ENCODE results near the gene NCOA3. TPM values are rescaled to one million over a fixed set of nuclear protein-coding genes. Genes with fewer than 3 reads are reported as not detected.
A peak's percentile ranks its signal among the peaks of the same experiment; 100 is the strongest.

Gene NCOA3
- total RNA-seq = 41.5 and 44.5 TPM in 2 replicates

DNA sequence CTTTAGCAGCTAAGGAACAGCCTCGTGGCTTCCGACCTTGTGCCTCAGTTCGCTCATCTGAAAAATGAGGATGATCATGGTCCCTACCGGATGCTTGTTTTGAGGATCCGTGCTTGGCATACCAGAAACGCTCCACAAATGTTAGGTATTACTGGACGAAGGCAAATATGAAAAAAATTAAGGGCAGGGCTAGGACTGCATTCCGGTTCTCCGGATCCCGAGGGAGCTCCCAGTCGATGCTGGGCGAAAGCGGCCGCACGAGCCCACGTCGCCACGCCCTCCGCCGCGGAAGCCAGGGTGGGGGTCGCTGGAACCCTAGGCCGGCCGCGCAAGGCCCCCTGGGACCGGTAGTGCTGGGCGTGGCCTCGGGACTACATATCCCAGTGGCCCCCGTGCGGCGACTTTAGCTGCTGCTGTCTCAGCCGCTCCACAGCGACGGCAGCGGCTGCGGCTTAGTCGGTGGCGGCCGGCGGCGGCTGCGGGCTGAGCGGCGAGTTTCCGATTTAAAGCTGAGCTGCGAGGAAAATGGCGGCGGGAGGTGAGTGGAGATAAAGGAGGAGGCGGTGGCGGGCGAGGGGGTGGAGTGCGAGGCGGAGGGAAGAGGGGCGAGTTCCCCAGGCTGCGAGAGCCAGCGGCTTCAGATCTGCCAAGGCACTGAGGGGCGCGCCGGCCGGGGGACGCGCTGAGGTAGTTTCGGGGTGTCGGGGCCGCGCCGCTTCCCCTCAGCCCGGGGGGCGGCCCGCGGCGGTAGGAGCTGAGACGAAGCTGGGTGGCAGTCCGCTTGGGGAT lies at the start of gene NCOA3:
Gene NCOA3, plus strand, starts transcription at position 406 of the 789 bp plus-strand sequence. CDS start 120,361 bp downstream, outside the sequence.
- no peaks in the 10 kb centered on the region for H3K9me3 ChIP-seq (ENCODE audit: low read depth, low read length)

DNA sequence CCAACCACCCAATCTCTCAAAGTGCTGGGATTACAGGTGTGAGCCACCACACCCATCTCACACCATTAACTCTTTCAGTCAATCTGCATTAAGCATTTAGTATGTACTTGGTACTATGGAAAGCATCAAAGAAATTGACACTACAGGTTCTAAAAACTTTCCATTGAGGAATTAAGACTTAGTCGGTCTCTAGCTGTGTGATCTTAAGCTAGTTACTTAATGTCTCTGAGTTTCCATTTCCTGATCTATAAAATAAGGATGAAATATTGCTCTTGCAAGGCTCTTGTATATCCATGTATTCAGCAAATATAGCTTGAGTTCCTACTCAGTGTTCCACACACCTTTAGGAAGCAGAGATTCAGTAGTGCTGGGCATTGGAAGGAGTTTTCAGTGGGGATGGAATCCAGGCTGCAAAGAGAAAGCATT lies 48.9 kb upstream of the NCOA3 start:
- DNase-seq (ENCODE audit: insufficient read length, low spot score, missing footprints) = no peak
- TF ChIP-seq, protein P1, sequence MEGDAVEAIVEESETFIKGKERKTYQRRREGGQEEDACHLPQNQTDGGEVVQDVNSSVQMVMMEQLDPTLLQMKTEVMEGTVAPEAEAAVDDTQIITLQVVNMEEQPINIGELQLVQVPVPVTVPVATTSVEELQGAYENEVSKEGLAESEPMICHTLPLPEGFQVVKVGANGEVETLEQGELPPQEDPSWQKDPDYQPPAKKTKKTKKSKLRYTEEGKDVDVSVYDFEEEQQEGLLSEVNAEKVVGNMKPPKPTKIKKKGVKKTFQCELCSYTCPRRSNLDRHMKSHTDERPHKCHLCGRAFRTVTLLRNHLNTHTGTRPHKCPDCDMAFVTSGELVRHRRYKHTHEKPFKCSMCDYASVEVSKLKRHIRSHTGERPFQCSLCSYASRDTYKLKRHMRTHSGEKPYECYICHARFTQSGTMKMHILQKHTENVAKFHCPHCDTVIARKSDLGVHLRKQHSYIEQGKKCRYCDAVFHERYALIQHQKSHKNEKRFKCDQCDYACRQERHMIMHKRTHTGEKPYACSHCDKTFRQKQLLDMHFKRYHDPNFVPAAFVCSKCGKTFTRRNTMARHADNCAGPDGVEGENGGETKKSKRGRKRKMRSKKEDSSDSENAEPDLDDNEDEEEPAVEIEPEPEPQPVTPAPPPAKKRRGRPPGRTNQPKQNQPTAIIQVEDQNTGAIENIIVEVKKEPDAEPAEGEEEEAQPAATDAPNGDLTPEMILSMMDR (IDR thresholded peaks at IDR 0.05; ENCODE audit: extremely low read depth, low read depth, low read length) = no peak
- peak overlapping the region; percentile 32 for H2AFZ ChIP-seq (ENCODE audit: low read length)

More for the DNA sequence above, at the start of gene NCOA3:
- peak within 1 kb of the TSS; percentile 72 for H2AFZ ChIP-seq (ENCODE audit: low read length)
- peak within 1 kb of the TSS; percentile 33 for H3K27ac ChIP-seq (ENCODE audit: low read depth, low read length)
- H3K27me3 ChIP-seq (ENCODE audit: insufficient read depth, low read length) = no peaks in the 10 kb centered on the region
- H3K79me2 ChIP-seq (ENCODE audit: insufficient read depth, low read length) = peaks cover 43% of the 10 kb centered on the region
- TF ChIP-seq, protein P1 (IDR thresholded peaks at IDR 0.05; ENCODE audit: extremely low read depth, low read depth, low read length) = peak; percentile 17
- H3K4me1 ChIP-seq (ENCODE audit: insufficient read depth, low read length) = peaks cover 9% of the 10 kb centered on the region
- peak within 1 kb of the TSS; percentile 91 for H3K4me2 ChIP-seq (ENCODE audit: insufficient read depth, low read length)
- peak; percentile 96 for DNase-seq (ENCODE audit: insufficient read length, low spot score, missing footprints)
- peak within 1 kb of the TSS; percentile 95 for H3K4me3 ChIP-seq (ENCODE audit: insufficient read depth, low read length)
- no peaks in the 10 kb centered on the region for H3K36me3 ChIP-seq (ENCODE audit: insufficient read depth, low read length)
- peaks cover 21% of the 10 kb centered on the region for H4K20me1 ChIP-seq (ENCODE audit: insufficient read depth, low read length)

DNA sequence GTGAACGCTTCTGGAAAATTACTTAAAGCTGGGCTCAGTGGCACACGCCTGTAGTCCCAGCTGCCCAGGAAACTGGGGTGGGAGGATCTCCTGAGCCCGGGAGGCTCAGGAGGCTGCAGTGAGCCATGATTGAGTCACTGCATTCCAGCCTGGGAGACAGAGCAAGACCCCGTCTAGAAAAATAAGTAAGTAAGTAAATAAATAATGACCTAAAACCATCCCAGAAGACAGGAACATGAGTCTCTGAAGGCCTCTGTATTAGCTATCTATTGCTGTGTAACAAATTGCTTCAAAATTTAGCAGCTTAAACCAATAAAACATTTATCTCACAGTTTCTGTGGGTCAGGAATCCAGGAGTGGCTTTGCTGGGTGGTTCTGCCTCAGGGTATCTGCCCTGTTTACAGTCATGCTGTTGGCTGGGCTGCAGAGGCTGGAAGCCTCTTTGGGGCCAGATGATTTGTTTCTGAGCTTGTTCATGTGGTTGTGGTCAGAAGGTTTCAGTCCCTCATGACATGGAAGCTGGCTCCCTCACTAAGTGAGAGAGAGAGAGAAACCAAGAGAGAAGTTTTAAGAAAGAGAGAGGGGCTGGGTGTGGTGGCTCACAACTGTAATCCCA lies 48.4 kb upstream of the NCOA3 start:
- peak overlapping the region; percentile 67 for H3K27ac ChIP-seq (ENCODE audit: low read depth, low read length)
- H3K4me2 ChIP-seq (ENCODE audit: insufficient read depth, low read length) = peak overlapping the region; percentile 54
- TF ChIP-seq, protein P1 (IDR thresholded peaks at IDR 0.05; ENCODE audit: extremely low read depth, low read depth, low read length) = no peak

More for the DNA sequence above, 48.9 kb upstream of the NCOA3 start:
- Histone ChIP-seq H3K4me1 (ENCODE audit: insufficient read depth, low read length) (peaks cover 17% of the 10 kb centered on the region), H4K20me1 (ENCODE audit: insufficient read depth, low read length) (no peaks in the 10 kb centered on the region), H3K4me2 (ENCODE audit: insufficient read depth, low read length) (peak overlapping the region; percentile 54), H3K27me3 (ENCODE audit: insufficient read depth, low read length) (no peaks in the 10 kb centered on the region), H3K27ac (ENCODE audit: low read depth, low read length) (peak overlapping the region; percentile 67), H3K4me3 (ENCODE audit: insufficient read depth, low read length) (peak overlapping the region; percentile 47), H3K36me3 (ENCODE audit: insufficient read depth, low read length) (no peaks in the 10 kb centered on the region), H3K79me2 (ENCODE audit: insufficient read depth, low read length) (no peaks in the 10 kb centered on the region), H3K9me3 (ENCODE audit: low read depth, low read length) (peaks cover 6% of the 10 kb centered on the region)

More for the DNA sequence above, 48.4 kb upstream of the NCOA3 start:
- Histone ChIP-seq H3K27me3 (ENCODE audit: insufficient read depth, low read length) (no peaks in the 10 kb centered on the region), H3K4me3 (ENCODE audit: insufficient read depth, low read length) (peak overlapping the region; percentile 47), H3K36me3 (ENCODE audit: insufficient read depth, low read length) (no peaks in the 10 kb centered on the region), H2AFZ (ENCODE audit: low read length) (peak overlapping the region; percentile 32), H4K20me1 (ENCODE audit: insufficient read depth, low read length) (no peaks in the 10 kb centered on the region), H3K4me1 (ENCODE audit: insufficient read depth, low read length) (peaks cover 17% of the 10 kb centered on the region), H3K9me3 (ENCODE audit: low read depth, low read length) (peaks cover 6% of the 10 kb centered on the region), H3K79me2 (ENCODE audit: insufficient read depth, low read length) (no peaks in the 10 kb centered on the region)
- DNase-seq (ENCODE audit: insufficient read length, low spot score, missing footprints) = peak; percentile 83

Data from osteoblast (primary cell).